Body of pancreas (tissue), 4 donors: ENCODE measurements around the gene LIG4. TPM values are rescaled to one million over a fixed set of nuclear protein-coding genes. Genes with fewer than 3 reads are reported as not detected.
"Not testable (repeated sequence)": the region's sequence is repeated elsewhere in the genome, so short reads cannot be mapped to it uniquely, and the experiment has no call there.

Source experiments
- ATAC-seq: fragments of 150-250 bp; one replicate; pipeline ENCODE4 v1.9.1; 2016
- DNase-seq, 4 donors: peaks; one replicate each; pipeline ENCODE4 v3.0.0-alpha.2; 2019
- H3K27ac ChIP-seq, 4 donors: fragments of 200-600 bp; sonication (generic); 1 replicate in 3 of 4; 2 replicates in 1 of 4; pipeline versions ENCODE4 v1.5.1 to v1.6.1; 2016 to 2019; ENCODE audit warnings: mild to moderate bottlenecking in 1 of 4, mixed read lengths in 1 of 4, moderate library complexity in 1 of 4
- H3K27me3 ChIP-seq, 2 donors: fragments of 200-600 bp; sonication (generic); one replicate each; pipeline ENCODE4 v1.6.0; 2016; ENCODE audit warnings: mild to moderate bottlenecking in 1 of 2
- H3K36me3 ChIP-seq, 2 donors: fragments of 200-600 bp; sonication (generic); replicated peaks in 1 of 2; 2 replicates each; pipeline ENCODE4 v1.5.1; 2016; ENCODE audit warnings: low read depth in 2 of 2; ENCODE audit not compliant: insufficient read depth in 1 of 2
- H3K4me1 ChIP-seq: fragments of 200-600 bp; sonication (generic); one replicate; pipeline ENCODE4 v1.6.0; 2016
- H3K4me3 ChIP-seq, 2 donors: fragments of 200-600 bp; sonication (generic); 1 replicate in 1 of 2; 2 replicates in 1 of 2; pipeline ENCODE4 v1.5.1; 2016 to 2019
- H3K9me3 ChIP-seq, 3 donors: fragments of 200-600 bp; sonication (generic); 1 replicate in 2 of 3; 2 replicates in 1 of 3; pipeline ENCODE4 v1.5.1; 2016
- CTCF ChIP-seq, 7 experiments: fragments of 450-650 bp in 4 of 7; fragments of 200-600 bp in 3 of 7; sonication (generic) in 3 of 7; IDR thresholded peaks; one replicate each; pipeline ENCODE4 v1.5.1; 2016 to 2019; ENCODE audit warnings: antibody characterized with exemption in 7 of 7
- POLR2A ChIP-seq, 3 donors: fragments of 450-650 bp; IDR thresholded peaks; one replicate each; pipeline ENCODE4 v1.6.1; 2016; ENCODE audit warnings: antibody characterized with exemption in 3 of 3, mild to moderate bottlenecking in 2 of 3
- WGBS, 2 donors: methylation state at CpG; one replicate each; pipeline ENCODE4 v1.1.5; 2017; 5-methylcytosine and 5-hydroxymethylcytosine counted together
- intact Hi-C: fragments of 100-400 bp; cut with DNase I; formaldehyde crosslinking; loops from one replicate; pipeline ENCODE4 v1.15.1; 2023
- total RNA-seq, 2 donors: library from RNA; depleted of rRNA; stranded (reverse); fragments of >200 nt; gene quantifications; one replicate each; pipeline ENCODE4 v1.1.0, GENCODE V29; 2016

Gene LIG4
- total RNA-seq, 2 donors from 2014 or later = 5.9 to 7.5 TPM

- peaks cover 42% of the 10 kb centered on the region for H3K4me1 ChIP-seq
Observed at GRCh38 chr13:108220041-108220440, 4.7 kb upstream of the LIG4 start.

GRCh38 chr13:108218044-108218974, 3.0 kb upstream of the LIG4 start, which contains the start of gene ABHD13:
Gene ABHD13 (plus strand): TSS chr13:108218392. CDS start chr13:108229219, 10,827 bp downstream.
- ATAC-seq = peak; percentile 93
- WGBS, 2 donors = 0 to 1% methylated on average over 23 to 68 of the region's 93 CpGs
- TF ChIP-seq POLR2A (IDR thresholded peaks at IDR 0.05) (peak; percentile 54 to 80 (median 78)), CTCF (IDR thresholded peaks at IDR 0.05) (peak in 2 of 7 experiments; percentile 6 to 14)
- Histone ChIP-seq H3K4me3 (peak within 1 kb of the TSS; percentile 69 to 99), H3K27me3 (no peaks in the 10 kb centered on the region), H3K4me1 (peaks cover 49% of the 10 kb centered on the region), H3K36me3 (no peaks in the 10 kb centered on the region), H3K9me3 (no peaks in the 10 kb centered on the region), H3K27ac (peak within 1 kb of the TSS; percentile 68 to 89 (median 82))
- intact Hi-C loops = no loop called here
- DNase-seq = peak; percentile 91

More at GRCh38 chr13:108220041-108220440, 4.7 kb upstream of the LIG4 start:
- H3K27ac ChIP-seq = peak overlapping the region in 3 of 4 donors; percentile 40 to 89 (median 81)
- intact Hi-C loops = no loop called here
- ATAC-seq = no peak
- no peaks in the 10 kb centered on the region for H3K9me3 ChIP-seq
- H3K27me3 ChIP-seq = no peaks in the 10 kb centered on the region
- no peaks in the 10 kb centered on the region for H3K36me3 ChIP-seq
- WGBS, 2 donors = 5 to 14% methylated on average over 1 of the region's 1 CpG
- no peak for TF ChIP-seq CTCF (IDR thresholded peaks at IDR 0.05)
- no peak for TF ChIP-seq POLR2A (IDR thresholded peaks at IDR 0.05)
- DNase-seq = peak; percentile 49 to 71 (median 60)
- H3K4me3 ChIP-seq = no peak overlapping the region

GRCh38 chr13:108217307-108218043, 2.1 kb upstream of the LIG4 start:
- Histone ChIP-seq H3K4me3 (peak overlapping the region; percentile 69 to 99), H3K4me1 (peaks cover 49% of the 10 kb centered on the region), H3K27ac (peak overlapping the region in 3 of 4 donors; percentile 81 to 89 (median 82))
- DNase-seq, ATAC-seq, H3K9me3 ChIP-seq, intact Hi-C loops, H3K36me3 ChIP-seq, H3K27me3 ChIP-seq: not testable (repeated sequence)
- WGBS, 2 donors = 62 to 65% methylated on average over 27 of the region's 27 CpGs

- TF ChIP-seq POLR2A (IDR thresholded peaks at IDR 0.05) = no peak
- TF ChIP-seq CTCF (IDR thresholded peaks at IDR 0.05) = no peak
- H3K4me1 ChIP-seq = peaks cover 35% of the 10 kb centered on the region
- peak overlapping the region in 3 of 4 donors; percentile 10 to 44 (median 34) for H3K27ac ChIP-seq
- H3K36me3 ChIP-seq = peaks cover 0 to 3% of the 10 kb centered on the region in 2 donors
- 11 to 14% methylated on average over 31 of the region's 41 CpGs for WGBS, 2 donors
- H3K4me3 ChIP-seq = peak overlapping the region in 1 of 2 donors; percentile 37
- ATAC-seq (no peak), DNase-seq (peak; percentile 16 to 25 (median 18))
- intact Hi-C loops = no loop called here
- H3K9me3 ChIP-seq = no peaks in the 10 kb centered on the region
- H3K27me3 ChIP-seq = no peaks in the 10 kb centered on the region
Observed at GRCh38 chr13:108214441-108215271, 680 bp downstream of the LIG4 start.
